ENCODE data around the gene HOTAIR. TPM values are rescaled to one million over a fixed set of nuclear protein-coding genes. Genes with fewer than 3 reads are reported as not detected.

The HOTAIR gene
- total and polyA plus RNA-seq, 4 donors = 0.59 TPM; not detected in 3

GRCh38 chr12:53960187-53961024, 14.3 kb downstream of the HOTAIR start:
- Histone ChIP-seq H3K36me3 (ENCODE audit: control insufficient read depth, insufficient read depth, low read length) (no peaks in the 10 kb centered on the region), H3K4me3 (ENCODE audit: low read depth, low read length) (no peak overlapping the region), H3K9me3 (ENCODE audit: control insufficient read depth, insufficient read depth, low read length) (no peaks in the 10 kb centered on the region), H3K4me1 (ENCODE audit: control insufficient read depth, insufficient read depth, low read length) (peaks cover 21% of the 10 kb centered on the region), H3K27ac (ENCODE audit: low read depth, low read length) (no peak overlapping the region), H3K27me3 (ENCODE audit: control insufficient read depth, insufficient read depth, low read length) (peaks cover 100% of the 10 kb centered on the region)
- no peak for DNase-seq (ENCODE audit: low read depth in 4 of 6, low spot score in 6 of 6)
- 8% methylated on average over 35 of the region's 39 CpGs for WGBS (ENCODE audit: insufficient coverage)

- no peaks in the 10 kb centered on the region for H3K9me3 ChIP-seq (ENCODE audit: control insufficient read depth, insufficient read depth, low read length)
- DNase-seq (ENCODE audit: low read depth in 4 of 6, low spot score in 6 of 6) = no peak
- peaks cover 99% of the 10 kb centered on the region for H3K27me3 ChIP-seq (ENCODE audit: control insufficient read depth, insufficient read depth, low read length)
- WGBS (ENCODE audit: insufficient coverage) = 6% methylated on average over 4 of the region's 4 CpGs
- H3K36me3 ChIP-seq (ENCODE audit: control insufficient read depth, insufficient read depth, low read length) = no peaks in the 10 kb centered on the region
- no peak overlapping the region for H3K27ac ChIP-seq (ENCODE audit: low read depth, low read length)
- no peak overlapping the region for H3K4me3 ChIP-seq (ENCODE audit: low read depth, low read length)
- H3K4me1 ChIP-seq (ENCODE audit: control insufficient read depth, insufficient read depth, low read length) = peaks cover 29% of the 10 kb centered on the region
Observed at GRCh38 chr12:53959314-53959713, 15.4 kb downstream of the HOTAIR start.

GRCh38 chr12:53958128-53958527, 16.6 kb downstream of the HOTAIR start:
- Histone ChIP-seq H3K27ac (ENCODE audit: low read depth, low read length) (no peak overlapping the region), H3K36me3 (ENCODE audit: control insufficient read depth, insufficient read depth, low read length) (no peaks in the 10 kb centered on the region), H3K27me3 (ENCODE audit: control insufficient read depth, insufficient read depth, low read length) (peaks cover 99% of the 10 kb centered on the region), H3K4me3 (ENCODE audit: low read depth, low read length) (no peak overlapping the region), H3K4me1 (ENCODE audit: control insufficient read depth, insufficient read depth, low read length) (peaks cover 24% of the 10 kb centered on the region), H3K9me3 (ENCODE audit: control insufficient read depth, insufficient read depth, low read length) (no peaks in the 10 kb centered on the region)
- WGBS (ENCODE audit: insufficient coverage) = 27% methylated on average over 3 of the region's 3 CpGs
- DNase-seq (ENCODE audit: low read depth in 4 of 6, low spot score in 6 of 6) = no peak

GRCh38 chr12:53956914-53957536, 17.7 kb downstream of the HOTAIR start:
- no peak overlapping the region for H3K27ac ChIP-seq (ENCODE audit: low read depth, low read length)
- peaks cover 99% of the 10 kb centered on the region for H3K27me3 ChIP-seq (ENCODE audit: control insufficient read depth, insufficient read depth, low read length)
- no peak for DNase-seq (ENCODE audit: low read depth in 4 of 6, low spot score in 6 of 6)
- H3K4me3 ChIP-seq (ENCODE audit: low read depth, low read length) = no peak overlapping the region
- 16% methylated on average over 10 of the region's 11 CpGs for WGBS (ENCODE audit: insufficient coverage)
- H3K36me3 ChIP-seq (ENCODE audit: control insufficient read depth, insufficient read depth, low read length) = no peaks in the 10 kb centered on the region
- no peaks in the 10 kb centered on the region for H3K9me3 ChIP-seq (ENCODE audit: control insufficient read depth, insufficient read depth, low read length)
- H3K4me1 ChIP-seq (ENCODE audit: control insufficient read depth, insufficient read depth, low read length) = peaks cover 29% of the 10 kb centered on the region

- Histone ChIP-seq H3K27ac (ENCODE audit: low read depth, low read length) (no peak overlapping the region), H3K9me3 (ENCODE audit: control insufficient read depth, insufficient read depth, low read length) (no peaks in the 10 kb centered on the region), H3K36me3 (ENCODE audit: control insufficient read depth, insufficient read depth, low read length) (no peaks in the 10 kb centered on the region), H3K27me3 (ENCODE audit: control insufficient read depth, insufficient read depth, low read length) (peaks cover 99% of the 10 kb centered on the region), H3K4me1 (ENCODE audit: control insufficient read depth, insufficient read depth, low read length) (peaks cover 31% of the 10 kb centered on the region), H3K4me3 (ENCODE audit: low read depth, low read length) (no peak overlapping the region)
- DNase-seq (ENCODE audit: low read depth in 4 of 6, low spot score in 6 of 6) = no peak
- 4% methylated on average over 24 of the region's 25 CpGs for WGBS (ENCODE audit: insufficient coverage)
Observed at GRCh38 chr12:53956251-53956887, 18.4 kb downstream of the HOTAIR start.

GRCh38 chr12:53955776-53956250, 18.9 kb downstream of the HOTAIR start:
- peaks cover 31% of the 10 kb centered on the region for H3K4me1 ChIP-seq (ENCODE audit: control insufficient read depth, insufficient read depth, low read length)
- no peaks in the 10 kb centered on the region for H3K9me3 ChIP-seq (ENCODE audit: control insufficient read depth, insufficient read depth, low read length)
- no peaks in the 10 kb centered on the region for H3K36me3 ChIP-seq (ENCODE audit: control insufficient read depth, insufficient read depth, low read length)
- 4% methylated on average over 6 of the region's 10 CpGs for WGBS (ENCODE audit: insufficient coverage)
- no peak overlapping the region for H3K4me3 ChIP-seq (ENCODE audit: low read depth, low read length)
- DNase-seq (ENCODE audit: low read depth in 4 of 6, low spot score in 6 of 6) = no peak
- peaks cover 99% of the 10 kb centered on the region for H3K27me3 ChIP-seq (ENCODE audit: control insufficient read depth, insufficient read depth, low read length)
- H3K27ac ChIP-seq (ENCODE audit: low read depth, low read length) = no peak overlapping the region

GRCh38 chr12:53955036-53955775, 19.5 kb downstream of the HOTAIR start:
- DNase-seq (ENCODE audit: low read depth in 4 of 6, low spot score in 6 of 6) = no peak
- under 1% methylated on average over 75 of the region's 86 CpGs for WGBS (ENCODE audit: insufficient coverage)

GRCh38 chr12:53954694-53955035, 20.1 kb downstream of the HOTAIR start, which contains the start of gene HOXC12:
Gene HOXC12 (plus strand): TSS chr12:53954903. CDS start chr12:53954930, 27 bp downstream.
- Histone ChIP-seq H3K36me3 (ENCODE audit: control insufficient read depth, insufficient read depth, low read length) (no peaks in the 10 kb centered on the region), H3K27me3 (ENCODE audit: control insufficient read depth, insufficient read depth, low read length) (peaks cover 99% of the 10 kb centered on the region), H3K4me1 (ENCODE audit: control insufficient read depth, insufficient read depth, low read length) (peaks cover 35% of the 10 kb centered on the region), H3K9me3 (ENCODE audit: control insufficient read depth, insufficient read depth, low read length) (no peaks in the 10 kb centered on the region), H3K27ac (ENCODE audit: low read depth, low read length) (no peak within 1 kb of the TSS), H3K4me3 (ENCODE audit: low read depth, low read length) (no peak within 1 kb of the TSS)
- 3% methylated on average over 9 of the region's 20 CpGs for WGBS (ENCODE audit: insufficient coverage)
- DNase-seq (ENCODE audit: low read depth in 4 of 6, low spot score in 6 of 6) = no peak

More at GRCh38 chr12:53955036-53955775, 19.5 kb downstream of the HOTAIR start:
- H3K4me1 ChIP-seq (ENCODE audit: control insufficient read depth, insufficient read depth, low read length) = peaks cover 30% of the 10 kb centered on the region
- H3K9me3 ChIP-seq (ENCODE audit: control insufficient read depth, insufficient read depth, low read length) = no peaks in the 10 kb centered on the region
- peaks cover 99% of the 10 kb centered on the region for H3K27me3 ChIP-seq (ENCODE audit: control insufficient read depth, insufficient read depth, low read length)
- H3K36me3 ChIP-seq (ENCODE audit: control insufficient read depth, insufficient read depth, low read length) = no peaks in the 10 kb centered on the region
- no peak overlapping the region for H3K4me3 ChIP-seq (ENCODE audit: low read depth, low read length)
- H3K27ac ChIP-seq (ENCODE audit: low read depth, low read length) = no peak overlapping the region

Measured in spinal cord (tissue), 10 donors.